ENCODE measurements around the gene TTBK2.
"Not testable (repeated sequence)": the region's sequence is repeated elsewhere in the genome, so short reads cannot be mapped to it uniquely, and the experiment has no call there.

Gene TTBK2

GRCh38 chr15:42826251-42826890, 94.2 kb downstream of the TTBK2 start:
- DNase-seq (ENCODE audit: low spot score), result no peak

GRCh38 chr15:42825599-42825998, 95.0 kb downstream of the TTBK2 start:
- DNase-seq (ENCODE audit: low spot score), result no peak

- DNase-seq (ENCODE audit: low spot score), result no peak
Measured at GRCh38 chr15:42820811-42821210, 99.8 kb downstream of the TTBK2 start.

DNA sequence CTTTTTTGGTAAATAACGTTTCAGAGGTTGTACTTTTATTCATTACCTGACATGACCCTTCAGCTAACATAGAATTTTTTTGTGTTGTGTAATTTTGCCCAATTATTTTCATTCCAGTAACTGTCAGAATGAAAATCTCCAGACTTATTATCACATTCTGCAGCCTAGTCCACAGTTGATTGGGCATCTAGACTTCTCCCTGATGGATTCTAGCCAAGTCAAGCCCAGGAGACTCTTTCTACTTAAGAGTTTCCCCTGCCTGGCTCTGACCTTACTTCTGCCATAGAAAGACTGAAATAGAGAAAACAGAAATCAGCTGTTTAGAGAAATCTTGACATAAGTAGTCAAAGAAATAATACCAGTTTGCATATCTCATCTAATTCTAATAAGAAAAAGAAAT, 100.8 kb downstream of the TTBK2 start:
- no peak for DNase-seq (ENCODE audit: low spot score)

DNA sequence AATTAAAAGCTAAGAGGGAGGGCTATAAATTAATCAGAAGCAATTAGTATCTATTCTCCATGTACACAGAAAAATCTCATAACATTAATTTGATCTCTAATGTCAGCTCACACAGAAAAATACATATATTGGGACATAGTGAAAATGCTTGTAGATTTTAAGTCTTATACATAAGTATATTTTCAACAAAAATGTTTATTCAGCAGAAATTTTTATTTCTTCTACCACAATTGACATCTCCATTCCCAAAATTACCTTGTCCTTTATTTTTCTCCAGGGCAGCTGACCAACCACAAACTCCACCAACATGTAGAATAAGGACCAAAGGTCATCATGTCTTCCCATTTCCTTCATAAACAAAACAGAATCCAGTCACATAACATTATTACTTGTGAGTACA, 109.1 kb downstream of the TTBK2 start:
- DNase-seq (ENCODE audit: low spot score), result no peak

- DNase-seq (ENCODE audit: low spot score), result no peak
Measured at GRCh38 chr15:42808913-42809312, 111.7 kb downstream of the TTBK2 start.

- DNase-seq (ENCODE audit: low spot score), result no peak
Measured at GRCh38 chr15:42805266-42805665, 115.3 kb downstream of the TTBK2 start.

DNA sequence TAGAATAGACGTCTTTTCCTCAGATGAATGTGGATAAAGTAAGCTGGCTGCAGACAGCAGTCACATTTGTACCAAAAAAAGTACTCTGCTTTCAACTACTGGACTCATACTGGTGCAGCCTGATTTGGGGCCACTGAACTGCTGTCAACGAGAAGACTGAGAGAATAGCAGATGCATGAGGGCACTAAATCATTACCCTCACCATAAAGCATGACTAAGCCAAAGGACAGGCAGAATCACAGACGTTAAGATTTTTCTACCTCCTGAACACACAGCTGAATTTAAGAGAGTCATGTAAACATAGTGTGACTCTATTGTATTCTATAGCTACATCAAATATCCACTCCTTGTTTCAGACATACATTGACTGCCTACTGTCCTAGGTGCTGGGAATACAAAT, 115.8 kb downstream of the TTBK2 start:
- DNase-seq (ENCODE audit: low spot score), result no peak

GRCh38 chr15:42803436-42803835, 117.1 kb downstream of the TTBK2 start:
- no peak for DNase-seq (ENCODE audit: low spot score)

- DNase-seq (ENCODE audit: low spot score), result no peak
Measured at GRCh38 chr15:42802168-42802567, 118.4 kb downstream of the TTBK2 start.

DNA sequence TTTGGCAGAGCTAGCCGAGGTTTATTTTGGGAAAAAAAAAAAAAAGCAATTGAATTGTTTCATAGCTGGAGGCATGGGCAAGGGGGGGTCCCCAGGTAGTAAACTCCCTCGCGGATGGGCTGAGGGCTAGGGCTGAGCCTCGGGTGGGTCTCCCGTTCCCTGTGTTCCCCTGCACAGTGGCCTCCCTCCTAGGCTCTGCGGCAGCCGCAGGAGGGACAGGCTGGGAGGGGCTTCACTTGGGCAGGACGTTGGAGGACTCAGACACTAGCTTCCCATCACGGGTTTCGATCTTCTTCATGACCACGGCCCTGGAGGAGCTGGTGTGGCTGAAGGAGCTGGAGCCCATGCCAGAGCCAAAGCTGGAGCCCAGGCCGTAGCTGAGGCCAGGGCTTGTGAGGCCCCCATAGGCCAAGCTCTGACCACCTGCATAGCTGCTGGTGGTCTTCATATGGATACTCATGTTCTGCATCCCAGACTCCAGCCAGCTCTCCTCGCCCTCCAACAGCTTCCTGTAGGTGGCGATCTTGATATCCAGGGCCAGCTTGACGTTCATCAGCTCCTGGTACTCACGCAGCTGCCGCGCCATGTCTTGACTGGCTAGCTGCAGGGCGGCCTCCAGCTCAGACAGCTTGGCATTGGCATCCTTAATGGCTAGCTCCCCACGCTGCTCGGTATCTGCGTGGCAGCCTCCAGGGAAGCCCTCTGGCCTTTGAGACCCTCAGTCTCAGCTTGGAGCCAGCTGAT, 119.7 kb downstream of the TTBK2 start:
- DNase-seq (ENCODE audit: low spot score), result no peak

DNA sequence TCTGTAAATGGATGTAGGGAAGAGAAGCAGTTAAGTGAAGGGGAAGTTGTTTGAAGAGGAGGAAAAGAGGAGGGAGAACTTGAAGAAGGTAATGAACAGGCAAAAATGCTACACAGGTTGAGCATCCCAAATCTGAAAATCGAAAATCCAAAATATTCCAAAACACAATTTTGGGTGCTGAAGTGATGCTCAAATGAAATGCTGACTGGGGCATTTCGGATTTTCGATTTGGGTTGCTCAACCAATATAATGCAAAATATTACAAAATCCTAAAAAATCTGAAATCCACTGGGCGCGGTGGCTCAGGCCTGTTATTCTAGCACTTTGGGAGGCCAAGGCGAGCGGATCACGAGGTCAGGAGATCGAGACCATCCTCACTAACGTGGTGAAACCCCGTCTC, 121.8 kb downstream of the TTBK2 start:
- DNase-seq (ENCODE audit: low spot score), result no peak

DNA sequence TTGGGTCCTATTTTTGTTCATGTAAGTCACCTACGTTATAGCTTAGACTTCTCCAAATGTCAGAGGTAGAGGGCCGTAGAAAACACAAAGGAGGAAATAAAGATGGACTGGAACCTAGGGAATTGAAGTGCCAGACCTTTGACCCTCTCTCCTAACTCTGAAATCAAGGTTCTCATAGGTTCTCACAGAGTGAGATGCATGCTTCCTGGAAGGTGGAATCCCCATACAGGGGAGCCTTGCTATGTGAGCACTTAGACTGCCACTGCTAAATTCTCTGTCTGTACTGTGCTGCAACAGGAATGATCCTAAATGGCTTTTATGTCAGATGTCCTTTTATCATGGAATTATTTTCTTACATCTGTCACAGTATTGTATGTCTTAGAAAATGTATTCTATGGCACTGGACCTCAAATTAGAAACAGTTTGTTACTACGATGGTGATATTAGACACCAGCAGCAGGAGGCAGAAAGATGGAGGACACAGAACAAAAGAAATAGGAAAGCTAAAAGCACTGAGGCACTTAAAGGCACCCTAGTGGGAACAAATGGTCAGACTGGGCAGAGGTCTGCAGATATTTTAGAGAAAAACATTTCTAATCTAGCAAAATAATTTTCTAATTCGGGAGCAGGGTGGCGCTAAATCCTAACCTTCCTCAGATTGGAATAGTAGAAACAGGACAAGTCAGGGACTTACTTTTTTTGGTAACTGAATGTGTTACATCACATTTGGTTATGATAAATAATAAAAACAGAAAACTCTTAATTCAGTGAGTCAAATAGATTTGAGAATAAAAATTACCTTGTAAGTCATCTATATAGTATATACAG, 123.4 kb downstream of the TTBK2 start:
- no peak for DNase-seq (ENCODE audit: low spot score)

GRCh38 chr15:42788725-42789124, 131.9 kb downstream of the TTBK2 start:
- no peak for DNase-seq (ENCODE audit: low spot score)

DNA sequence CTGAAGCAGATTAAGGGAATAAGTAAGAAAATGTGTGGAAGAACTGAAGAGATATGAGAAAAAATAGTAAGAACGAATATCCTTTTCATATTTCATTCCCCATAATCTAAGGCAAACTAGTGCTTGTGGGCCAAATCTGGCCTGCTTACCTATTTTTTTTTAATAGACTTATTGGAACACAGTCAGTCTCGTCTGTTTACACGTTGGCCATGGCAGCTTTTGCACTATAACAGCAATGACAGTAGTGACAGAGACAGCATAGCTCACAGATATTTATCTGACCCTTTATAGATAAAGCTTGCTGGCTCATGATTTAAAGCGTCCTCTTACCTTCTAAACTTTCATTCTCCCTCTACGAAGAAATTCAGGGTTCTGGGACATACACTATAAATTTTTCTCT, 133.6 kb downstream of the TTBK2 start:
- no peak for DNase-seq (ENCODE audit: low spot score)

DNA sequence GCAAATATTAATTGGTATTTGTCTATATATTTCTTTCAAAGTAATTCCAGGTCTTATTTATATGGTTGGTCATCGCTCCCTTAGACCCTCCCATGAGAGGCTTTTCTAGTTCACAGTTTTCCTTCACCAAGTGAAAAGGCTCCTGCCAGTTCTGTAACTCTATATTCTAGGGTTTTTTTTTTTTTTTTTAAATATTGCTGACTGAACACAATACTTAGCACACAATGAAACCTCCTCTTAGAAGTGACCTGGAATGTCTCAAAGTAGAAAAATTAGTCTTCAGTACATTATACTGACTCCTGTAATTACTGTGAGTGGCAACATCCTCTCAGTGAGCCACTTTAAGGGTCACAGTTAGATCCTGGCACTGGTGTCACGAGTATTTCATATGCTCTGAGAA, 135.0 kb downstream of the TTBK2 start:
- no peak for DNase-seq (ENCODE audit: low spot score)

DNA sequence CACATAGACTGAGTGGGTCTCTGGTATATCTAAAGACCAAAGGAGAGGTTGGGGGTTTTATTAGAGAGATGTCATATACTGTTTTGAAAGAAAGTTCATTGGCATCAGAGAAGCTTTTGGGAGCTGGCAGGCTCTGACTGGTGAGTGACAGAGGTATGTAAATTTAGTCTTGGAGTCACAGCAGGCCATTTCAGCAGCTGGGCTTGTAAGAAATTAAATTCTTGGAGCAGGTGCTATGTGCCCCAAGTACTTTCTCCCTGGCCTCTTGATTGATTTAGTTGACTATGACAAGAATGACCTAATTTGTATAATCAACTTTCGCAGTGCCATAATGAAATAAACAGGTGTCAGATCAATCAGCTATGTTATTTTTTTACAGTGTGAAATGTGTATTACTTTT, 135.9 kb downstream of the TTBK2 start:
- DNase-seq (ENCODE audit: low spot score), result no peak

DNA sequence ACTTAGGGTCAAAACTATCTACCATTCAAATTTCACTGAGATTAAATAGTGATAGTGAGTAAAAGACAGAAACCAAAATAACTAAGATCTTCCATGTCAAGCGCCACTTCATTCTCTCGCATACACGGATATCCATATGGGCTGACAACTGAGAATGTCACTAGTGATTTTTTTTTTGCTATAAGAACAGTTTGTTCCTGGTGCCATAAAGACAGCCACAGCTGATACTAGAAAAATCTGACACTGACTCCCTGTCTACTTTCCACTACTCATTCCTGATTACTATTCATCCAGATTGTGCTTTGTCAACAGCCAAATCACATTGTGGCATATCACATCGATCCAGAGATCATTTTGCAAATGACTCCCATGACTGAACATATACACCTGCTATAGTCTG, 137.9 kb downstream of the TTBK2 start:
- no peak for DNase-seq (ENCODE audit: low spot score)

- no peak for DNase-seq (ENCODE audit: low spot score)
Measured at GRCh38 chr15:42775416-42775815, 145.2 kb downstream of the TTBK2 start.

- DNase-seq (ENCODE audit: low spot score), result no peak
Measured at GRCh38 chr15:42772901-42773300, 147.7 kb downstream of the TTBK2 start.

DNA sequence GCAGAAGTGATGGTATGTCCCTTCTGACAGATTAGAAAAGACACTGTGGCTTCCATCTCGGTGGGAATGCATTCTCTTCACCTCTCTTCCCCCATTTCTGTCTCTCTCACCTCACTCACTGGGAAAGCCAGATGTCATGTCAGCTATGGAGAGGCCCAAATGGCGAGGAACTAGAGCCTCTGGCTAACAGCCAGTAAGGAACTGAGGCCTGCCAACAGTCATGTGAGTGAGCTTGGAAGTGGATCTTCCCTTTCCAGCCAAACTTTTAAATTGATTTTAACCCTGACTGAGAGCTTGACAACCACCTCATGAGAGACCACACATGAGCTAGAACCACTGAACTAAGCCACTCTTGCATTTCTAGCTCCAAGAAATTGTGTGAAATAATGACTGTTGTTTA, 148.4 kb downstream of the TTBK2 start:
- DNase-seq (ENCODE audit: low spot score), result no peak

GRCh38 chr15:42766109-42766508, 154.5 kb downstream of the TTBK2 start:
- not testable (repeated sequence) for DNase-seq (ENCODE audit: low spot score)

DNA sequence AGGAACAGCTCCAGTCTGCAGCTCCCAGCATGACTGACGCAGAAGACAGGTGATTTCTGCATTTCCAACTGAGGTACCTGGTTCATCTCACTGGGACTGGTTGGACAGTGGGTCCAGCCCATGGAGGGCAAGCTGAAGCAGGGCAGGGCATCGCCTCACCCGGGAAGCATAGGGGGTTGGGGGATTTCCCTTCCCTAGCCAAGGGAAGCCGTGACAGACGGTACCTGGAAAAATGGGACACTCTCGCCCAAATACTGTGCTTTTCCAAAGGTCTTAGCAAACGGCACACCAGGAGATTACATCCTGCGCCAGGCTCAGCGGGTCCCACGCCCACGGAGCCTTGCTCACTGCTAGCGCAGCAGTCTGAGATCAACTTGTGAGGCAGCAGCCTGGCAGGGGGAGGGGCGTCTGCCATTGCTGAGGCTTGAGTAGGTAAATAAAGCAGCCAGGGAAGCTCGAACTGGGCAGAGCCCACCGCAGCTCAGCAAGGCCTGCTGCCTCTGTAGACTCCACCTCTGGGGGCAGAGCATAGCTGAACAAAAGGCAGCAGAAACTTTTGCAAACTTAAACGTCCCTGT, 156.3 kb downstream of the TTBK2 start:
- DNase-seq (ENCODE audit: low spot score), result not testable (repeated sequence)
